Measurements from ENCODE around the gene PPP1R9B. TPM values are rescaled to one million over a fixed set of nuclear protein-coding genes. Genes with fewer than 3 reads are reported as not detected.

PPP1R9B gene
- total RNA-seq, 1 donor from 2014 or later, result 63.5 TPM

- H3K9me3 ChIP-seq, result no peaks in the 10 kb centered on the region
- H3K4me3 ChIP-seq, result no peak overlapping the region
- no peaks in the 10 kb centered on the region for H3K27me3 ChIP-seq
- H3K4me1 ChIP-seq, result peaks cover 9 to 33% of the 10 kb centered on the region in 2 donors
- peak overlapping the region in 1 of 2 donors; percentile 10 for H3K27ac ChIP-seq
- peaks cover 23 to 28% of the 10 kb centered on the region in 2 donors for H3K36me3 ChIP-seq
- no peak for TF ChIP-seq CTCF (IDR thresholded peaks at IDR 0.05)
- no peak for DNase-seq (ENCODE audit: low spot score in 2 of 2)
- intact Hi-C loops (cut with DNase I), result loop anchor here (5.0 kb wide), 1 partner anchor 49 kb away; no protein-coding TSS in a partner anchor
Measured at GRCh38 chr17:50097926-50098325, 52.6 kb downstream of the PPP1R9B start.

- no peak for TF ChIP-seq CTCF (IDR thresholded peaks at IDR 0.05)
- intact Hi-C loops (cut with DNase I), result loop anchor here (5.0 kb wide), 1 partner anchor 50 kb away; no protein-coding TSS in a partner anchor
- Histone ChIP-seq H3K4me3 (no peak overlapping the region), H3K4me1 (peaks cover 9 to 33% of the 10 kb centered on the region in 2 donors), H3K9me3 (no peaks in the 10 kb centered on the region), H3K27ac (peak overlapping the region in 1 of 2 donors; percentile 10), H3K27me3 (no peaks in the 10 kb centered on the region), H3K36me3 (peaks cover 23 to 28% of the 10 kb centered on the region in 2 donors)
- DNase-seq (ENCODE audit: low spot score in 2 of 2), result no peak
Measured at GRCh38 chr17:50097455-50097854, 53.0 kb downstream of the PPP1R9B start.

- Histone ChIP-seq H3K27ac (peak overlapping the region; percentile 75 to 87), H3K36me3 (peaks cover 23 to 28% of the 10 kb centered on the region in 2 donors), H3K9me3 (no peaks in the 10 kb centered on the region), H3K27me3 (no peaks in the 10 kb centered on the region), H3K4me3 (peak overlapping the region; percentile 78 to 84), H3K4me1 (peaks cover 9 to 28% of the 10 kb centered on the region in 2 donors)
- intact Hi-C loops (cut with DNase I), result loop anchor here (5.0 kb wide), 1 partner anchor 51 kb away; no protein-coding TSS in a partner anchor
- no peak for DNase-seq (ENCODE audit: low spot score in 2 of 2)
- no peak for TF ChIP-seq CTCF (IDR thresholded peaks at IDR 0.05)
Measured at GRCh38 chr17:50096758-50097157, 53.7 kb downstream of the PPP1R9B start.

- Histone ChIP-seq H3K36me3 (peaks cover 24 to 33% of the 10 kb centered on the region in 2 donors), H3K4me3 (peak overlapping the region; percentile 78 to 84), H3K27me3 (no peaks in the 10 kb centered on the region), H3K27ac (peak overlapping the region; percentile 75 to 87), H3K9me3 (no peaks in the 10 kb centered on the region), H3K4me1 (peaks cover 7 to 22% of the 10 kb centered on the region in 2 donors)
- no peak for TF ChIP-seq CTCF (IDR thresholded peaks at IDR 0.05)
- intact Hi-C loops (cut with DNase I), result loop anchor here (5.0 kb wide), 1 partner anchor 51 kb away; no protein-coding TSS in a partner anchor
- DNase-seq (ENCODE audit: low spot score in 2 of 2), result no peak
Measured at GRCh38 chr17:50096092-50096491, 54.4 kb downstream of the PPP1R9B start.

GRCh38 chr17:50095626-50096037, 54.8 kb downstream of the PPP1R9B start:
- no peak for DNase-seq (ENCODE audit: low spot score in 2 of 2)
- intact Hi-C loops (cut with DNase I), result loop anchor here (1.0 to 5.0 kb wide), 3 partner anchors 16 to 65 kb away; no protein-coding TSS in a partner anchor
- Histone ChIP-seq H3K36me3 (peaks cover 25 to 33% of the 10 kb centered on the region in 2 donors), H3K27me3 (no peaks in the 10 kb centered on the region), H3K27ac (peak overlapping the region; percentile 75 to 87), H3K9me3 (no peaks in the 10 kb centered on the region), H3K4me3 (peak overlapping the region; percentile 78 to 84), H3K4me1 (peaks cover 6 to 20% of the 10 kb centered on the region in 2 donors)
- peak in 1 of 3 experiments; percentile 8 for TF ChIP-seq CTCF (IDR thresholded peaks at IDR 0.05)
